ENCODE results near the gene PCDH18.

- TF ChIP-seq CTCF (conservative IDR thresholded peaks at IDR 0.05; ENCODE audit: low read depth, low read length) (no peak), CEBPB (IDR thresholded peaks at IDR 0.05; ENCODE audit: low read depth, low read length) (no peak), ELK1 (IDR thresholded peaks at IDR 0.05; ENCODE audit: borderline replicate concordance, low read depth, low read length) (no peak), RAD21 (IDR thresholded peaks at IDR 0.05; ENCODE audit: low read length) (no peak), POLR2A (IDR thresholded peaks at IDR 0.05; ENCODE audit: low read depth, low read length) (no peak)
These were observed 22.4 kb downstream of the PCDH18 start for GRCh38 chr4:137509855-137510282.
